HepG2 (cell line): ENCODE measurements around the gene TMEM232. TPM values are rescaled to one million over a fixed set of nuclear protein-coding genes. Genes with fewer than 3 reads are reported as not detected.

Source experiments
- ATAC-seq: fragments of 200-7000 bp; cut with Tn5 transposase; 3 replicates; pipeline ENCODE4 v1.9.1; 2020; ENCODE audit warnings: mild to moderate bottlenecking, moderate library complexity
- BruUV-seq: library from RNA; stranded (reverse); fragments of 400-500 nt; replicated peaks from 2 replicates; lab custom pipeline; 2021; lab: Mats Ljungman, UMichigan
- CTCF ChIA-PET: fragments of 300-600 bp; formaldehyde crosslinking; extraction: SDS; loops from one replicate; lab custom pipeline; 2021; ENCODE audit warnings: low total read pairs, inconsistent platforms, low intra/inter-chr PET ratio; lab: Yijun Ruan, JAX
- POLR2A ChIA-PET: fragments of 350-600 bp; sonication (Branson Sonifier 250); formaldehyde crosslinking; loops from one replicate; lab custom pipeline; 2020; ENCODE audit warnings: antibody characterized with exemption, inconsistent platforms; lab: Yijun Ruan, JAX
- DNase-seq: peaks from one replicate; pipeline ENCODE4 v3.0.0-alpha.2; 2015; ENCODE audit warnings: low spot score
- FAIRE-seq: peaks from 3 replicates; lab custom pipeline; 2011; peaks lifted over from hg19 to GRCh38; lab: Jason Lieb, UNC
- H2AFZ ChIP-seq: one replicate; pipeline ENCODE4 v1.6.1; 2011; ENCODE audit warnings: low read length, inconsistent platforms
- H3K27ac ChIP-seq: fragments of 300-600 bp; 3 replicates; pipeline ENCODE4 v1.8.0; 2011; ENCODE audit warnings: mixed run types, mild to moderate bottlenecking, mixed read lengths, low read length, inconsistent platforms; ENCODE audit not compliant: insufficient read depth; ENCODE audit errors: extremely low read length
- H3K27me3 ChIP-seq, 2 experiments: fragments of 200-600 bp in 1 of 2; 2 replicates in 1 of 2; 3 replicates in 1 of 2; pipeline versions ENCODE4 v1.6.0 to v1.8.0; 2011; ENCODE audit warnings: low read length in 2 of 2, mild to moderate bottlenecking in 2 of 2, moderate library complexity in 2 of 2, inconsistent platforms in 1 of 2; ENCODE audit not compliant: insufficient read depth in 2 of 2, control insufficient read depth in 1 of 2
- H3K36me3 ChIP-seq, 2 experiments: fragments of 200-600 bp in 1 of 2; replicated peaks in 1 of 2; 2 replicates in 1 of 2; 3 replicates in 1 of 2; pipeline versions ENCODE4 v1.5.1 to v1.8.0; 2011; ENCODE audit warnings: low read length in 2 of 2, inconsistent platforms in 1 of 2; ENCODE audit not compliant: insufficient read depth in 2 of 2, control insufficient read depth in 1 of 2
- H3K4me1 ChIP-seq: 2 replicates; pipeline ENCODE4 v1.5.1; 2012; ENCODE audit warnings: low read length, inconsistent platforms; ENCODE audit not compliant: insufficient read depth
- H3K4me2 ChIP-seq: 2 replicates; pipeline ENCODE4 v1.6.0; 2011; ENCODE audit warnings: low read depth, low read length, inconsistent platforms
- H3K4me3 ChIP-seq, 3 experiments: fragments of 200-600 bp in 1 of 3; sonication (generic), shearing (Covaris generic) in 1 of 3; replicated peaks in 1 of 3; 2 replicates each; pipeline ENCODE4 v1.5.1; 2011 to 2016; ENCODE audit warnings: low read length in 3 of 3, inconsistent platforms in 2 of 3, low read depth in 2 of 3, mild to moderate bottlenecking in 2 of 3, control low read depth in 1 of 3, mixed read lengths in 1 of 3; ENCODE audit not compliant: insufficient read depth in 1 of 3
- H3K79me2 ChIP-seq: one replicate; pipeline ENCODE4 v1.6.1; 2011; ENCODE audit warnings: low read length, inconsistent platforms; ENCODE audit not compliant: insufficient read depth
- H3K9ac ChIP-seq: 2 replicates; pipeline ENCODE4 v1.6.0; 2011; ENCODE audit warnings: mild to moderate bottlenecking, low read depth, low read length, inconsistent platforms; ENCODE audit not compliant: insufficient read depth
- H3K9me3 ChIP-seq: 2 replicates; pipeline ENCODE4 v1.5.1; 2012; ENCODE audit warnings: mild to moderate bottlenecking, low read length
- H4K20me1 ChIP-seq: 2 replicates; pipeline ENCODE4 v1.6.0; 2011; ENCODE audit warnings: inconsistent platforms, mild to moderate bottlenecking, low read length, moderate library complexity; ENCODE audit not compliant: insufficient read depth
- ARID4A ChIP-seq: sonication (generic); formaldehyde crosslinking; IDR thresholded peaks from 2 replicates; pipeline ENCODE4 v1.5.0; 2020; ENCODE audit warnings: mild to moderate bottlenecking, missing genetic modification reagents, borderline replicate concordance
- FIP1L1 ChIP-seq: fragments of 200-400 bp; formaldehyde crosslinking; IDR thresholded peaks from 2 replicates; pipeline ENCODE4 v1.6.1; 2018; ENCODE audit warnings: low read depth, mild to moderate bottlenecking, low read length, moderate library complexity, borderline replicate concordance; ENCODE audit not compliant: insufficient read depth
- GZF1 ChIP-seq: sonication (generic); formaldehyde crosslinking; IDR thresholded peaks from 2 replicates; pipeline ENCODE4 v1.5.1; 2020; ENCODE audit warnings: mild to moderate bottlenecking, missing genetic modification reagents
- HOMEZ ChIP-seq: IDR thresholded peaks from 2 replicates; pipeline ENCODE4 v1.6.1; 2016; ENCODE audit warnings: low read depth
- ISX ChIP-seq: sonication (generic); formaldehyde crosslinking; conservative IDR thresholded peaks from 2 replicates; pipeline ENCODE4 v1.5.0; 2020; ENCODE audit warnings: missing genetic modification reagents
- POLR2AphosphoS2 ChIP-seq: IDR thresholded peaks from 2 replicates; pipeline ENCODE4 v1.6.1; 2011; ENCODE audit warnings: low read depth, low read length, improper control_type of control experiment
- TAF15 ChIP-seq: fragments of 200-400 bp; formaldehyde crosslinking; IDR thresholded peaks from one replicate; pipeline ENCODE4 v1.6.1; 2018; ENCODE audit warnings: mild to moderate bottlenecking, low read depth, low read length; ENCODE audit not compliant: poor library complexity, severe bottlenecking
- TERF1 ChIP-seq: sonication (generic); formaldehyde crosslinking; IDR thresholded peaks from 2 replicates; pipeline ENCODE4 v1.8.0; 2022; ENCODE audit warnings: mild to moderate bottlenecking, missing genetic modification reagents, moderate library complexity
- ZKSCAN5 ChIP-seq: sonication (generic); formaldehyde crosslinking; IDR thresholded peaks from 2 replicates; pipeline ENCODE4 v1.5.1; 2020; ENCODE audit warnings: mild to moderate bottlenecking, missing genetic modification reagents
- ZNF280D ChIP-seq: sonication (generic); formaldehyde crosslinking; IDR thresholded peaks from 2 replicates; pipeline ENCODE4 v1.5.1; 2020; ENCODE audit warnings: mild to moderate bottlenecking, missing genetic modification reagents
- ZNF335 ChIP-seq: sonication (generic); formaldehyde crosslinking; IDR thresholded peaks from 2 replicates; pipeline ENCODE4 v1.4.0; 2020; ENCODE audit warnings: missing genetic modification reagents
- ZNF552 ChIP-seq: sonication (generic); formaldehyde crosslinking; IDR thresholded peaks from 2 replicates; pipeline ENCODE4 v1.9.0; 2022; ENCODE audit warnings: missing genetic modification reagents, mild to moderate bottlenecking, borderline replicate concordance
- ZNF761 ChIP-seq: sonication (generic); formaldehyde crosslinking; conservative IDR thresholded peaks from 2 replicates; pipeline ENCODE4 v1.4.0; 2020; ENCODE audit warnings: mild to moderate bottlenecking, missing genetic modification reagents
- WGBS: methylation state at CpG from one replicate; pipeline ENCODE4 v1.1.6; 2017; ENCODE audit warnings: low lambda C conversion rate; 5-methylcytosine and 5-hydroxymethylcytosine counted together
- in situ Hi-C: cut with HindIII; loops from 2 replicates; pipeline ENCODE4 v1.10.0; 2017; ENCODE audit warnings: low pct_unique_long_range_greater_than_20kb; ENCODE audit not compliant: extremely low pct_ligation_motif_present
- intact Hi-C: fragments of 100-400 bp; cut with micrococcal nuclease; formaldehyde crosslinking; loops from one replicate; pipeline ENCODE4 v1.10.0; 2022; ENCODE audit not compliant: unreplicated experiment
- polyA plus RNA-seq, 8 experiments: library from polyadenylated mRNA; depleted of rRNA in 3 of 8; stranded (reverse) in 7 of 8; unstranded in 1 of 8; fragments of >200 nt; fragmentation: Illumina TruSeq in 4 of 8; extraction: Trizol in 4 of 8; gene quantifications; 2 replicates each; pipeline versions ENCODE4 v1.2.1 to v1.2.3, GENCODE V29; 2011 to 2016; ENCODE audit warnings: low read depth in 4 of 8, missing spikeins in 1 of 8, mixed read lengths in 1 of 8; ENCODE audit not compliant: insufficient read depth in 1 of 8
- total RNA-seq, 5 experiments: library from RNA; depleted of rRNA; stranded (reverse); fragments of >200 nt; fragmentation: Illumina TruSeq; extraction: Trizol; gene quantifications; 2 replicates each; pipeline ENCODE4 v1.2.3, GENCODE V29; 2016; ENCODE audit warnings: low read depth in 1 of 5

TMEM232 gene
- total and polyA plus RNA-seq, 2 of the 13 experiments (the other 11 are each of a cell fraction or from before 2014, with no cell fraction given) = 0.29 to 0.71 TPM

GRCh38 chr5:110440058-110440457 is 286.4 kb downstream of the TMEM232 start:
- no peak overlapping the region for H2AFZ ChIP-seq
- no peaks in the 10 kb centered on the region for H3K4me1 ChIP-seq
- ATAC-seq (no peak), FAIRE-seq (no peak), DNase-seq (no peak)
- no peak overlapping the region for H3K4me2 ChIP-seq
- in situ Hi-C loops (no loop called here), intact Hi-C loops (loop anchor here (2.0 kb wide), 1 partner anchor 425 kb away; no protein-coding TSS in a partner anchor)
- H3K36me3 ChIP-seq = no peaks in the 10 kb centered on the region
- ChIA-PET POLR2A (no interaction called here), CTCF (interaction anchor here (2.0 kb wide), 1 partner anchor 150 kb away, joined by 12 read pairs; no protein-coding TSS in a partner anchor)
- no peaks in the 10 kb centered on the region for H4K20me1 ChIP-seq
- H3K79me2 ChIP-seq = no peaks in the 10 kb centered on the region
- no peaks in the 10 kb centered on the region for H3K27me3 ChIP-seq
- BruUV-seq = no TSS peak
- no peak overlapping the region for H3K27ac ChIP-seq
- H3K9ac ChIP-seq = no peak overlapping the region
- no peak overlapping the region for H3K4me3 ChIP-seq
- WGBS = 1% methylated on average over 2 of the region's 2 CpGs
- H3K9me3 ChIP-seq = no peaks in the 10 kb centered on the region
- no peak for TF ChIP-seq GZF1
- TF ChIP-seq ARID4A (CRISPR knock-in tag) = no peak
- TF ChIP-seq HOMEZ (CRISPR knock-in tag) = no peak
- TF ChIP-seq ZKSCAN5 (CRISPR knock-in tag) = no peak
- no peak for TF ChIP-seq POLR2AphosphoS2
- no peak for TF ChIP-seq ZNF280D (CRISPR knock-in tag)
- no peak for TF ChIP-seq TAF15
- no peak for TF ChIP-seq ZNF761 (CRISPR knock-in tag)
- TF ChIP-seq ISX (CRISPR knock-in tag) = no peak
- TF ChIP-seq ZNF335 (CRISPR knock-in tag) = no peak
- no peak for TF ChIP-seq FIP1L1
- no peak for TF ChIP-seq TERF1 (CRISPR knock-in tag)
- TF ChIP-seq ZNF552 (CRISPR knock-in tag) = no peak
